Stimulated activated CD4-positive, alpha-beta T cell treated with anti-CD3 and anti-CD28 coated beads, Interleukin-4, amount 100 ng/mL, for 1 hour (primary cell): ENCODE results near the gene RPS25.
"Not testable (repeated sequence)": the region's sequence is repeated elsewhere in the genome, so short reads cannot be mapped to it uniquely, and the experiment has no call there.

Source experiments
- DNase-seq: peaks from one replicate; pipeline ENCODE4 v3.0.0-alpha.2; 2020

Gene RPS25

GRCh38 chr11:119014209-119014924 lies 3.8 kb downstream of the RPS25 start:
- no peak for DNase-seq

GRCh38 chr11:119012629-119013170 lies 5.4 kb downstream of the RPS25 start:
- DNase-seq: no peak

DNA sequence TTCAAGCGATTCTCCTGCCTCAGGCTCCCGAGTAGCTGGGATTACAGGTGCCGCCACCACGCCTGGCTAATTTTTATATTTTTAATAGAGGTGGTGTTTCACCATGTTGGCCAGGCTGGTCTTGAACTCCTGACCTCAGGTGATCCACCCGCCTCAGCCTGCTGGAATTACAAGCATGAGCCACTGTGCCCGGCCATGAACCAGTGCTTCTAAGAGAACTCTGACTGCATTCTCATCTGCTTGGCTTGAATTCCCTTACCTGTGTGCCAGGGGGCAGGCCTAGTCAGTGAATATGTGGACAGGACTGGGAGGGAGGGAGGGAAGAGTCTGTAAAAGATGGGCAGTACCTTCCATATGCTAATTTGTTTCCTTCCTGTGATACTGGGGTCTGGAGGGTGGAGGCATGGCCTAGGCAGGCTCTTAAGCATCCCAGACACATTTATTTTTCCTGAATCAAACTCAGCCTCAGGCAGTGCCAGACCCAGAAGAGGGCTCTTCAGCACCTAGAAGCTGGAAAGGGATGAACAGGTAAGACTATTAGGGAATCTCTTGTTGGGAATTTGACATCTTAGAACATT lies 6.6 kb downstream of the RPS25 start:
- DNase-seq: no peak

DNA sequence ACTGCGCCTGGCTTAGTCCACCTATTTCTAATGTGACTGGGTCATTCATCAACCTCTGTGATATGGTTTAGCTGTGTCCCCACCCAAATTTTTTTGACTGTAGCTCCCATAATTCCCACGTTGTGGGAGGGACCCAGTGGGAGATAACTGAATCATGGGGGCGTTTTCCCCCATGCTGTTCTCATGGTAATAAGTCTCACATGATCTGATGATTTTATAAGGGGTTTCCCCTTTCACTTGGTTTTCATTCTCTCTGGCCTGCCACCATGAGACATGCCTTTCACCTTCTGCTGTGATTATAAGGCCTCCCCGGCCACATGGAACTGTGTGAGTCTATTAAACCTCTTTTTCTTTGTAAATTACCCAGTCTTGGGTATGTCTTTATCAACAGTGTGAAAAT lies 11.5 kb downstream of the RPS25 start:
- no peak for DNase-seq

DNA sequence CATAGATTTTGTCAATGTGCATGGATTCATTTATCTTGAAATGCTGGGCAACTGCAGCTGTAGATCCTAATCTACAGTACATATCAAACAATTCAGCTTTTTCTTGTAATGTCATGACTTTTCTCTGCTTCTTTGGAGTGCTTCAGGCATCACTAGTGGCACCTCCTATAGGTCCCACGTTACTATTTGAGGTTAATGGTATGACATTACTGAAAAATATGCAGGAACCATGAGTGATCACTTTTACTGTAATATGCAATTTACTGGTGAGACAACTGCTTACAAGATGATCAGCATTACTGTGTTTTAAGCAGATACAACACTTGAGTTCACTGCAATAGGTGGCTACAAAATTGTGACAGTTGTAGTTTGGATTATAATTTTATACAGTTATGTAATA lies 17.2 kb downstream of the RPS25 start:
- DNase-seq: no peak

DNA sequence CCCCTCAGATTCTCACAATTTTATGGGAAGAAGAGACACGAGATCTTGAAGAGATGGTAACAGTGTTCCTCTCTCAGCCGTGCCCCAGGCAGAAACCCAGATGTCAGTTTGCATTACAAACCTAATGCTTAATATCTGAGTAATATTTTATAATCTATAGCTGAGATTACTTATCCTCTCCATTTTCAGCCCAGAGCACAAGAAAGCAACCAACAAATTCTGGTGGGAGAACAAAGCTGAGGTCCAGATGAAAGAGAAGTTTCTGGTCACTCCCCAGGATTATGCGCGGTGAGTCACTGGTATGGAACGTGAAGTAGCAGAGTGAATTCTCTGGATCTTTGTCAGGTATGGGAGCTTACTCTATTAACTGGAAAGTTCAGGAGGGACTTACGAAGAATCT lies 19.3 kb downstream of the RPS25 start:
- DNase-seq: no peak

DNA sequence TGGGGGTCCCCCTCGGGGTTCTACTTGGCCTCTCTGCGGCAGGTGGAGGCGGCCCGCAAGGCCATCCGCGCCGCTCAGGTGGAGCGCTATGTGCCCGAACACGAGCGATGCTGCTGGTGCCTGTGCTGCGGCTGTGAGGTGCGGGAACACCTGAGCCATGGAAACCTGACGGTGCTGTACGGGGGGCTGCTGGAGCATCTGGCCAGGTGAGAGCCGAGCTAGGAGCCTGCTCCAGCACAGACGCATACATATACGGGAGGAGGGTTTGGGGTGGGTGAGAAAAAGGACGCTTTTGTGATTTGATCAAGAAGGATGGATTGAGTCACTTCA lies 19.8 kb downstream of the RPS25 start:
- no peak for DNase-seq

DNA sequence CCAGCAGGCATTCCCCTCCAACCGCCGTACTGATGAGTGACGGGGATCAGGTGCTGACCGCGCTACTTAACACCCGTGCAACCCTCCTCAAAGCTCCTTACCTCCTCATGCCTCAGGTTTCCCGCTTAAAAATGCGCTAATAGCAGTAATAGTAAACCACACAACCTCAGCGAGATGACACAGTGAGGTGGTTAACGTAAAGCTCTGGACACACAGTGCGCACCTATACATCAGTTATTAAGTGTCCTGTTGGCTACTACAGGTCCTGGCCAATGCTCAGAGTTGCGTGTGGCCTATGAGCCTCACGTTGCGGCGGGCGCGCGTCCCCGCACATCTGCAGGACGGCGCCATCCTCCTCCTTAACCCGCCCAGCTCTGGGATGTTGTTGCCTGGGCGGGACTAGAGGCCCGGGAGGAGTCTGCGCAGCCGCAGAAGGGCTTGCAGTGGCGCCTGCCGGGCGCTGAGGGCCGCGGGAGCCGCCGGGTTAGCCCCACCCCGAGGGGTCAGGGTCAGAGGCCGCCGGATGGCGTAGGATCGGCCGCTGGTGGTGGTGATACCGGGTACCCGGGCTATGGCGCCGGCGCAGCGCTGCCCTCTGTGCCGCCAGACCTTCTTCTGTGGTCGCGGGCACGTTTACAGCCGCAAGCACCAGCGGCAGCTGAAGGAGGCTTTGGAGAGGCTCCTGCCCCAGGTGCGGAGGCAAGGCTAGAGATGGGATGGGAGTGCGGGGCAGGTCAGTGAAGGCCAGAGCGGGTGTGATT lies 20.3 kb downstream of the RPS25 start, which contains the start of gene CENATAC:
CENATAC (plus strand) TSS at position 512 of the 761 bp plus-strand sequence; CDS start at position 572, 60 bp downstream.
- peak; percentile 97 for DNase-seq

GRCh38 chr11:118996926-118997626 lies 21.1 kb downstream of the RPS25 start:
- peak; percentile 29 for DNase-seq

DNA sequence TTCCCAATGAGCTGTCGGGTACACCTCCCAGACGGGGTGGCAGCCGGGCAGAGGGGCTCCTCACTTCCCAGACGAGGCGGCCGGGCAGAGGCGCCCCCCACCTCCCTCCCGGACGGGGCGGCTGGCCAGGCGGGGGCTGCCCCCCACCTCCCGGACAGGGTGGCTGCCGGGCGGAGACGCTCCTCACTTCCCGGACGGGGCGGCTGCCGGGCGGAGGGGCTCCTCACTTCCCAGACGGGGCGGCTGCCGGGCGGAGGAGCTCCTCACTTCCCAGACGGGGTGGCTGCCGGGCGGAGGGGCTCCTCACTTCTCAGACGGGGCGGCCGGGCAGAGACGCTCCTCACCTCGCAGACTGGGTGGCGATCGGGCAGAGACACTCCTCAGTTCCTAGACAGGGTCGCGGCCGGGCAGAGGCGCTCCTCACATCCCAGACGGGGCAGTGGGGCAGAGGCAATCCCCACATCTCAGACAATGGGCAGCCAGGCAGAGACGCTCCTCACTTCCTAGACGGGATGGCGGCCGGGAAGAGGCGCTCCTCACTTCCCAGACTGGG lies 26.6 kb downstream of the RPS25 start:
- DNase-seq: not testable (repeated sequence)

DNA sequence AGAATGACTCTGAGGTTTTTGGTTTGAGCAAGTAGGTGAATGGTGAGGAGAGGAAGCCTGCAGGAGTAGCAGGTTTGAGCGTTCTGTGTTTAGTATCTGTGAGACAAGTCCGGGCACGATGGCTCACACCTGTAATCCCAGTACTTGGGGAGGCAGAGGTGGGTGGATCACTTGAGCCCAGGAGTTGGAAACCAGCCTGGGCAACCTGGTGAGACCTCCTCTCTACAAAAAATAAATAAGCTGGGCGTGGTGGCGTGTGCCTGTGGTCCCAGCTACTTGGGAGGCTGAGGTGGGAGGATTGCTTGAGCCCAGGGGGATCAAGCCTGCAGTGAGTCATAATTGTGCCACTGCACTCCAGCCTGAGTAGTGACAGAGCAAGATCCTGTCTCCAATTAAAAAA lies 29.9 kb downstream of the RPS25 start:
- no peak for DNase-seq

DNA sequence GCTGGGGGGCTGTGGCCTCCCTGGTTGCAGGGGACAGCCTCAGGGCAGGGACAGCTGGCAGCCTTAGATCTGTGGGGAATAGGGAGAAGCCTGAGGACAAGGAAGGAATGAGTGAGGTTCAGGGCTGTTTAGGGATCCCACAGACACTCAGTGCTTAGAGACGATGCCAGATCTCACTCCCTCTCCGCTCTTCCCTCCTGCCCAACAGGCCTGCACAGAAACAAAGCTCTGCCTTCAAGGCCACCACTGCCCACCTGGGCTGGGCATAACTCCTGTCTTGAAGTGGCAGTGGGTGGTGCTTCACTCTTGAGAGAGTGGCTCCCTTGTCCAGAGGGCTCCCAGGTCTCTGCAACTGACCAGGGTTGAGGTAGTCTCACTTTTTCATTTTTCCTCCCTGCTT lies 33.3 kb downstream of the RPS25 start:
- no peak for DNase-seq

DNA sequence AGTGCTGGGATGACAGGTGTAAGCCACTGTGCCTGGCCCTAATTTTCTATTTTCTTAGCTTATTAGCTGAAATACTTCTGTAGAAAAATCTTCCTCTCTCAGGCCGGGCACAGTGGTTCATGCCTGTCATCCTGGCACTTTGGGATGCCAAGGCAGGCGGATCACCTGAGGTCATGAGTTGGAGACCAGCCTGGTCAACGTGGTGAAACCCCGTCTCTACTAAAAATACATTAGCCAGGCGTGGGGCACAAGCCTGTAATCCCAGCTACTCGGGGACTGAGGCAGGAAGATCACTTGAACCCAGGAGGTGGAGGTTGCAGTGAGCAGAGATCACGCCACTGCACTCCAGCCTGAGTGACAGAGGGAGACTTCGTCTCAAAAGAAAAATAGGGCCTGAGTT lies 33.8 kb downstream of the RPS25 start:
- not testable (repeated sequence) for DNase-seq

DNA sequence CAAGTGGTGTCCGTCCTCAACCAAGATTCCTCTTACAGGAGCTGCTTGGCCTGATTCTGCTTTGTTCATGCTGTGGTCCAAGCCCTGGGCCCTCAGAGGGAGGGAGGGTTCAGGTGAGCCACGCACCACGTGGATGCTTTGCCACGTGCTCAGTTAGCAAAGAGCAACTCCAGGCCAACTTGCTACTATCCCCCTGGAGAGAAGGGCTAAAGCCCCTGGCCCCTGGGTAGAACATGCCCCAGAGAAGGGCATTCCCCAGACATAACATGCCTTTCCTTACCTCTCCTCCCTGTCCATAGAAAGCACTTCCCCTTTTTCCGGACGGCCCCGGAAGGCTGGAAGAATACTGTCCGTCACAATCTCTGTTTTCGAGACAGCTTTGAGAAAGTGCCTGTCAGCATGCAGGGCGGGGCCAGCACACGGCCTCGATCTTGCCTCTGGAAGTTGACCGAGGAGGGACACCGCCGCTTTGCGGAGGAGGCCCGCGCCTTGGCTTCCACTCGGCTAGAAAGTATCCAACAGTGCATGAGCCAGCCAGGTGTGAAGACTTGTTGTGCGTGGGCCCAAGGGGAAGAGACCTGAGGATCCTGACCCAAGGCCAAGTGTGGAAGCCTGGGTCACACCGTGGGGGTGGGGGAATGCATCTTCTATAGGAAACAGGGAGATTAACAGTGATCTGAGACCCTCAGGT lies 37.8 kb downstream of the RPS25 start:
- DNase-seq: no peak

DNA sequence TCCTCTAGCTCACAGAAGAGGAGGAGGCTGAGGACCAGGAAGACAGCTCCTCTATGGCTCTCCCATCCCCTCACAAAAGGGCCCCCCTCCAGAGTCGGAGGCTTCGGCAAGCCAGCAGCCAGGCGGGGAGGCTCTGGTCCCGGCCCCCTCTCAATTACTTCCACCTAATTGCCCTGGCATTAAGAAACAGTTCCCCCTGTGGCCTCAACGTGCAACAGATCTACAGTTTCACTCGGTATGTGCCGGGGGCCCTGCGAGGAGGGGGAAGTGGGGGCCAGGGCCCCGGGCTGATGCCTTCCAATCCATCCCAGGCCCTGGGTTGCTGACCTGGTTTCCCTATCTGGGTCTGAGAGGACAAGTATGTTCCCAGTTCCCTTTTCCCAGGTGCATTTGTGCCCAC lies 38.7 kb downstream of the RPS25 start:
- DNase-seq: no peak

- DNase-seq: no peak
Measured at GRCh38 chr11:118975771-118976709, 42.1 kb downstream of the RPS25 start.

GRCh38 chr11:118973985-118974384 lies 44.2 kb downstream of the RPS25 start:
- DNase-seq: no peak

- no peak for DNase-seq
Measured at GRCh38 chr11:118971646-118972045, 46.5 kb downstream of the RPS25 start, which contains the start of gene FOXR1. FOXR1 (plus strand) TSS chr11:118971761; CDS start chr11:118971932, 171 bp downstream.

DNA sequence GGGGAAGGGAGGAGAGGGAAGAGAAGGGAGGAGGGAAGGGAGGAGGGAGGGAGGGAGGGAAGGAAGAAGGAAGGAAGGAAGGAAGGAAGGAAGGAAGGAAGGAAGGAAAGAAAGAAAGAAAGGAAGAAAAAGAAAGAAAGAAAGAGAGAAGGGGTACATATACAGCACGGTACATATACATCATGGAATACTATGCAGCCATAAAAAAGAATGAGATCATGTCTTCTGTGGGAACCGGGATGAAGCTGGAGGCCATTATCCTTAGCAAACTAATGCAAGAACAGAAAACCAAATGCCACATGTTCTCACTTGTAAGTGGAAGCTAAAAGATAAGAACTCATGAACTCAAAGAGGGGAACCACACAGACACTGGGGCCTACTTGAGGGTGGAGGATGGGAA lies 48.6 kb downstream of the RPS25 start:
- DNase-seq: not testable (repeated sequence)
